NT2/D1 (cell line): ENCODE measurements around the gene BEST4.
"Not testable (repeated sequence)": the region's sequence is repeated elsewhere in the genome, so short reads cannot be mapped to it uniquely, and the experiment has no call there.

Experiments used
- DNase-seq: peaks from one replicate; pipeline ENCODE4 v3.0.0-alpha.2; 2011; ENCODE audit warnings: low read depth, low spot score
- H3K27me3 ChIP-seq: 2 replicates; pipeline ENCODE4 v1.6.0; 2011; ENCODE audit warnings: mild to moderate bottlenecking; ENCODE audit not compliant: insufficient read length, insufficient read depth
- H3K36me3 ChIP-seq: 2 replicates; pipeline ENCODE4 v1.6.1; 2011; ENCODE audit warnings: mild to moderate bottlenecking, low read length, mixed read lengths; ENCODE audit not compliant: insufficient read depth, insufficient read length
- H3K4me1 ChIP-seq: 2 replicates; pipeline ENCODE4 v1.5.1; 2011; ENCODE audit not compliant: insufficient read depth, insufficient read length
- H3K4me3 ChIP-seq: 2 replicates; pipeline ENCODE4 v1.5.1; 2011; ENCODE audit warnings: low read depth; ENCODE audit not compliant: insufficient read length
- H3K9ac ChIP-seq: 2 replicates; pipeline ENCODE4 v1.6.0; 2011; ENCODE audit warnings: low read depth; ENCODE audit not compliant: insufficient read length
- H3K9me3 ChIP-seq: 2 replicates; pipeline ENCODE4 v1.5.1; 2011; ENCODE audit warnings: mild to moderate bottlenecking, low read length; ENCODE audit not compliant: insufficient read depth
- SUZ12 ChIP-seq: IDR thresholded peaks from 2 replicates; pipeline ENCODE4 v1.6.1; 2011; ENCODE audit not compliant: insufficient read length, insufficient read depth; ENCODE audit errors: extremely low read depth
- YY1 ChIP-seq: IDR thresholded peaks from 2 replicates; pipeline ENCODE4 v1.6.1; 2011; ENCODE audit not compliant: insufficient read length, insufficient read depth
- ZNF274 ChIP-seq: IDR thresholded peaks from 2 replicates; pipeline ENCODE4 v1.6.1; 2011; ENCODE audit warnings: mild to moderate bottlenecking, low read depth, low read length

The BEST4 gene

DNA sequence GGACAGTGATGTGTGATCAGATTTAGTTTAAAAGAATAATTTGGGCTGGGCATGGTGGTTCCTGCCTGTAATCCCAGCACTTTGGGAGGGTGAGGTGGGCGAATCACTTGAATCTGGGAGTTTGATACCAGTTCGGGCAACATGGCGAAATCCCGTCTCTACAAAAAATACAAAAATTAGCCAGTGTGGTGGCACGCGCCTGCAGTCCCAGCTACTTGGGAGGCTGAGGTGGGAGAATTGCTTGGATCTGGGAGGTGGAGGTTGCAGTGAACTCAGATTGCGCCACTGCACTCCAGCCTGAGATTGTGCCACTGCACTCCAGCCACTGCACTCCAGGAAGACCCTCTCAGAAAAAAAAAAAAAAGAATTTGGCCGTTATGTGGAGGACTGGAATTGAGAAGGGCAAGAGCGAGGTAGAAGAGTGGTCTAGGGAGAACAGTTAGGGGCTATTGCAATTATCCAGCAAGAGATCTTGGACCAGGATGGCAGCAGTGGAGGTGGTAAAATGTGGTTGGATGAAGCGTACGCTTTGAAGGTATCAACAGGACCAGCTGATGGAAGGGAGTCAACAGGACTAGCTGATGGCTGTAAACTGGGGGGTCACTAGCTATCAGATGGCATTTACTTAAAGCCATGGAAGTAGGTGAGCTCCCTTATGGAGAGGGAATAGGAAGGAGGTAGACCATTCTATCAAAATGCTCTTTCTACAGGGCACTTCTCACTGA is 30.0 kb upstream of the BEST4 start:
- H3K36me3 ChIP-seq, result peaks cover 25% of the 10 kb centered on the region

DNA sequence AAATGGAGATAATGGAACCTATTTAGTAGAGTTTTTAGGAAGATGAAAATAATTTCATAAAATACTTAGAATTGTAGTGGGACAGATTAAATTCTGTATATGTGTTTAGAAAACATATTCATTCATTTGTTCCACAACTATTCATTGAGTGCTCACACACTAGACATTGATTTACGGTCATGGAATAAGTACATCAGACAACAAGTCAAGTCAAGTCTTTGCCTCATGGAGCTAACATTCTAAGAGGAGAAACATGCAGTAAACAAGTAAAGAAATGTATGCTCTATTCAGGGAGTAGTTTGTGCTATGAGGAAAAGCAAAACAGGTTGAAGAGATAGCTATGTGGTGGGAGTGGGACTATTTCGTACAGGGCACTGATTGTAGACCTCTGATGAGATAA is 29.3 kb upstream of the BEST4 start:
- H3K36me3 ChIP-seq, result peaks cover 29% of the 10 kb centered on the region
- no peaks in the 10 kb centered on the region for H3K9me3 ChIP-seq
- no peak overlapping the region for H3K9ac ChIP-seq
- no peak for DNase-seq
- no peak overlapping the region for H3K4me3 ChIP-seq
- H3K4me1 ChIP-seq, result peaks cover 9% of the 10 kb centered on the region
- TF ChIP-seq ZNF274 (no peak), SUZ12 (no peak), YY1 (no peak)
- H3K27me3 ChIP-seq, result no peaks in the 10 kb centered on the region

More for the DNA sequence above, 30.0 kb upstream of the BEST4 start:
- Histone ChIP-seq H3K4me1 (peaks cover 4% of the 10 kb centered on the region), H3K9me3 (no peaks in the 10 kb centered on the region), H3K9ac (no peak overlapping the region), H3K27me3 (no peaks in the 10 kb centered on the region), H3K4me3 (no peak overlapping the region)
- no peak for DNase-seq
- TF ChIP-seq ZNF274, result no peak
- TF ChIP-seq YY1, result no peak
- TF ChIP-seq SUZ12, result no peak

DNA sequence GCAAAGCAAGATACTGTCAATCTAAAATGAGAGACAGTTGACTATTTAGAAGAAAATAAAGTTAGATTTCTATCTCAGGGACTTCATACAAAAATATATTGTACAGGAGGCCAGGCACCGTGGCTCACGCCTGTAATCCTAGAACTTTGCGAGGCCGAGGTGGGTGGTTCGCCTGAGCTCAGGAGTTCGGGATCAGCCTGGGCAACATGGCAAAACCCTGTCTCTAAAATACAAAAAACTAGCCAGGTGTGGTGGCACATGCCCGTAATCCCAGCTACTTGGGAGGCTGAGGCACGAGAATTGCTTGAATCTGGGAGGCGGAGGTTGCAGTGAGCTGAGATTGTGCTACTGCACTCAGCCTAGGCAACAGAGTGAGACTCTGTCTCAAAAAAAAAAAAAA is 28.0 kb upstream of the BEST4 start:
- peaks cover 14% of the 10 kb centered on the region for H3K4me1 ChIP-seq
- H3K9me3 ChIP-seq, H3K9ac ChIP-seq, H3K4me3 ChIP-seq, H3K27me3 ChIP-seq, DNase-seq: not testable (repeated sequence)
- peaks cover 29% of the 10 kb centered on the region for H3K36me3 ChIP-seq

DNA sequence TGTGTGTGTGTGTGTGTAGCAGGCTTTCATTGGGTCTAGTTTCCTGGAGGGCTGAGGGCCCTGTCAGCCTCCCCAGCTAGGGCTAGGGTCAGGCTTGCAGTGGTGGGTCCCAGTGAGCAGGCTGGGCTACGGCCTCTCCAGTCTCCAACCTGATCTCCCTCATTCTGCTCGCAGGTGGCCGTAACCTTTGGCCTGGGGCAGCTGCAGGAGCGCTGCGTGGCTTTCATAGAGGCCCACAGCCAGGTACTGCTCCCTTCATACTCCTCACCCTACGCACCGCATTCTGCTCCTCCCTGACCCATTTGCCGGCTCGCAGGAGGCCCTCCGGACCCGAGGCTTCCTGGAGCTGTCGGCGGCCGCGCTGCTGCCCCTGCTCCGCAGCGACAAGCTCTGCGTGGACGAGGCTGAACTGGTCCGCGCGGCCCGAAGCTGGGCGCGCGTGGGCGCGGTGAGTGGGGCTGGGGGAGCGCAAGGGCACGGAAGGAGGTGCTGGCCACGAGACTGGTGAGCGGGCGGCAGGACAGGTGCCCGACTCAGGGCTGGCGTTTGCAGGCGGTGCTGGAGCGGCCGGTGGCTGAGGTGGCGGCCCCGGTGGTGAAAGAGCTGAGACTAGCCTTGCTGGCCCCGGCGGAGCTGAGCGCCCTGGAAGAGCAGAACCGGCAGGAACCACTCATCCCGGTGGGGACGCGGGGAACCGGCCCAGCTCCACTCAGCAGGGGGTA is 25.0 kb upstream of the BEST4 start:
- DNase-seq, result no peak
- H3K27me3 ChIP-seq, result no peaks in the 10 kb centered on the region
- H3K4me3 ChIP-seq, result no peak overlapping the region
- H3K36me3 ChIP-seq, result peaks cover 35% of the 10 kb centered on the region
- peak overlapping the region; percentile 39 for H3K9ac ChIP-seq
- TF ChIP-seq YY1 (no peak), ZNF274 (no peak), SUZ12 (no peak)
- H3K9me3 ChIP-seq, result no peaks in the 10 kb centered on the region
- H3K4me1 ChIP-seq, result peaks cover 27% of the 10 kb centered on the region

DNA sequence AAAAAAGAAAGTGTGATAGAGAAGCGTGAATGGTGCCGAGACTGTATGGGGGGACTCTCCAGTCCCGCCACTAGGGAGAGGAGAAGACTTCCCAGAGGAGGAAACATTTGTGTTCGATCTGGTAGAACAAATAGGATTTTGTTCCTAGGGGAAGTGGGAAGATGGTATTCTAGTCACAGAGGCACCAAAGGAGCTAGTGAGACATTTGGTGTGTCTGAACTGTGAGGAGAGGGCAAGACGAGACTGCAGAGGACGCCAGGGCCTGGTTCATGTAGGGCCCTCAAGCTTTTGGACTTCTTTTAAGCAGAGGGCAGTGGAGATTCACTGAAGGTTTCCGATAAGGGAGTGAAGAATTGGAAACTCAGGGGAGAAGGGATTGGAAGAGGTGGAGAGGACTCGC is 23.3 kb upstream of the BEST4 start:
- Histone ChIP-seq H3K9ac (peak overlapping the region; percentile 5), H3K4me3 (no peak overlapping the region), H3K36me3 (peaks cover 42% of the 10 kb centered on the region), H3K27me3 (no peaks in the 10 kb centered on the region), H3K9me3 (no peaks in the 10 kb centered on the region), H3K4me1 (peaks cover 41% of the 10 kb centered on the region)
- DNase-seq, result no peak
- TF ChIP-seq ZNF274 (no peak), SUZ12 (no peak), YY1 (no peak)

DNA sequence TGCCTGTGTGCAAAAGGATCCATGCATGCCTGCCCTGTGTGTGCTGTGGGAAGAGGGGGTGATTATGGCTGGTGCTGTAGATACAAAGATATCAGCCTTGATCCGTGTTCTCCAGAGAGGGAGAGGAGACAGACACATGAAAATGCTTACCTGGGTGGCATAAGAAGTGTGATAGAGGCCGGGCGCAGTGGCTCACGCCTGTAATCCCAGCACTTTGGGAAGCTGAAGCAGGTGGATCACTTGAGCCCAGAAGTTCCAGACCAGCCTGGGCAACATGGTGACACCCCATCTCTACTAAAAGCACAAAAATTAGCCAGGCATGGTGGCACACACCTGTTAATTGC is 22.8 kb upstream of the BEST4 start:
- Histone ChIP-seq H3K36me3 (peaks cover 44% of the 10 kb centered on the region), H3K4me1 (peaks cover 45% of the 10 kb centered on the region)
- H3K27me3 ChIP-seq, H3K9ac ChIP-seq, DNase-seq, H3K9me3 ChIP-seq, H3K4me3 ChIP-seq: not testable (repeated sequence)

DNA sequence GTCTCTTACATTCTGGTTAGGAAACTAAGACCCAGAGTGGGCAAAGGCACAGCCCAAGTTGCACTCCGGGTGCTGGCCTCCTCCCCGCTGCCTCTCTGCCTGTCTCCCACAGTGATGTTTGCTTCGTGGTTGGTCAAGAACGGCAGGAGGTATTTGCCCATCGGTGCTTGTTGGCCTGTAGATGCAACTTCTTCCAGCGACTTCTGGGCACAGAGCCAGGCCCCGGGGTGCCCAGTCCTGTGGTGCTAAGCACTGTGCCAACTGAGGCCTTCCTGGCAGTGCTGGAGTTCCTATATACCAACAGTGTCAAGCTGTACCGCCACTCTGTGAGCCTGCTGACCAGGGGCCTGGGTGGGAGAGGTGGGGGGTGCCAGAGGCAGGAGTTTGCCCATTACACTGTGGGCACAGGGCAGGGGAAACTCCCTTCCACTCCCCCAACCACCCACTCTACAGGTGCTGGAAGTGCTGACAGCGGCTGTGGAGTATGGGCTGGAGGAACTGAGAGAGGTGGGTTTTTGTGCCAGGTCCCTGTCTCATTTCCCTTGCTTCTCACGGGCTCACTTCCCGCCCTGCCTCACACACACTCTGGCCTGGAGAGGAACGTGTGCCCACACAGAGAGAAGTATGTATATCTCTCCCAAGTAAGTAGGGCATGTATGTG is 22.3 kb upstream of the BEST4 start:
- TF ChIP-seq ZNF274 (no peak), SUZ12 (no peak), YY1 (no peak)
- H3K9me3 ChIP-seq, result no peaks in the 10 kb centered on the region
- H3K27me3 ChIP-seq, result no peaks in the 10 kb centered on the region
- peaks cover 44% of the 10 kb centered on the region for H3K36me3 ChIP-seq
- no peak for DNase-seq
- H3K4me1 ChIP-seq, result peaks cover 45% of the 10 kb centered on the region
- H3K9ac ChIP-seq, result peak overlapping the region; percentile 59
- no peak overlapping the region for H3K4me3 ChIP-seq
